HG03432 (cell line): Measurements from ENCODE around the gene MB21D2.

Experiments used
- ATAC-seq: cut with Tn5 transposase; IDR thresholded peaks from one replicate; pipeline ENCODE4 v1.9.1; 2021; ENCODE audit warnings: mild to moderate bottlenecking, moderate library complexity; ENCODE audit not compliant: unreplicated experiment

MB21D2 gene

DNA sequence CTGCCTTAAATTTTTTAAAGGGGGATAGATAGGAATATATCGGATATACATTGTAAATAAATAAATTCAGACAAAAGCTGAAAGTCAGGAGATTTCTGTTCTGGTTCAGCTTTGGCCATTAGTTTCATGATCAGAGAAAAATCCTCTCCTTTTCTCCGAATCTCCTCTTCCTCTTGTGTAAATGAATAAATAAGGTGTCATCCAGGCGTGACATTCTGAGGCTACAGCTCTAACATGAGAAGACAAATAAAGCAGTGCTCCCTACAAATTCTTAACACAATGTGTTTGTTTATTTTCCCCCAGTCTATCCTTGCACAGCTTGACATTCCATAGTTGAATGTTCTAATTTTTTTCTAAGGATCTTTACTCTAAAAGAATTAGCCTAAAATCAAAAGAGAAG, 9.4 kb upstream of the MB21D2 start:
- no peak for ATAC-seq

- no peak for ATAC-seq
Observed at GRCh38 chr3:192923731-192924130, 6.1 kb upstream of the MB21D2 start.

GRCh38 chr3:192921793-192922192, 4.1 kb upstream of the MB21D2 start:
- ATAC-seq = no peak

DNA sequence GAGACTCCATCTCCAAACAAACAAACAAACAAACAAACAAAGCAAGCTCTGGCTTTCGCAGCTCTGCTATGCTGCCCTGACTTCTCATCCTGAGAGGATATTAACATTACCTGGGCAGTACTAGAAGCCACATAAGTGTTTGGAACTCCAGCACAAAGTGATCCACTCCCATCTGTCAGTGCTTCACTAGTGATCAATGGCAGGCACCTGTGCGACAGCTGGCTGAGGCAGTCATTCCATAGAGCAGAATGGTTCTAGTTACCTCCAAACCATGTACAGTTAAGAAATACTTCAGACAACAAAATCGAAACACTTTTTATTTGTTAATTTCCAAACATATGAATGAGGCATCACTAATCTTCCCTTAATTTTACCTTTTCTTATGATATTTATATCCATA, 2.8 kb upstream of the MB21D2 start:
- ATAC-seq = no peak

DNA sequence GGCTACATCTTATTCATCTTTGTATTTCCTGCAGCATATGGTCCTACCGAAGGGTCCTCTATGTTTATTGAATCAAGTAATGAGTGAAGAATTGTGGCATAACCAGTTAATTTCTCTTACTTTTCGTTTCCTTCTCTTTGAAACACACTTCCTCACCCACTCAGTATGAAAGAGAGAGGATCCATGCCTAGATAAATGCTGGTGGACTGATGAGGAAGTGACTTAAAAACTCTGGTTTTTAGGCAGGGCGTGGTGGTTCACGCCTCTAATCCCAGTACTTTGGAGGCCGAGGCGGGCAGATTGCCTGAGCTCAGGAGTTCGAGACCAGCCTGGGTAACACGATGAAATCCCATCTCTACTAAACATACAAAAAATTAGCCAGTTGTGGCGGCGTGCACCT, 2.2 kb upstream of the MB21D2 start:
- ATAC-seq = no peak

DNA sequence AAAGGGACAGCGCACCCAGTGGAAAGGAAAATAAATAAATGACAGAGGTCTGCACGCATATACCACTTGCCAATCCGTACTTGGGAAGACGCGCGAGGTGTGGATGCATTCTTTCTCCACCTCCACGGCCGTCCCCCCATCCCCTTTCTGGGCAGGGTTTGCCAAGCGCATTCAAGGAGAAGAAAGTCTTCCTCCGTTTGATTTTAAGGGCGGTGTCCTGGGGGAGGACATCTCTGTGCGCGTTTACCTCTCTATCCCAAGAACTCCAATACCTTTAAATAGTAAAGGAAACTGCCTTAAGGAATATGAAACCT, 576 bp upstream of the MB21D2 start:
- no peak for ATAC-seq

DNA sequence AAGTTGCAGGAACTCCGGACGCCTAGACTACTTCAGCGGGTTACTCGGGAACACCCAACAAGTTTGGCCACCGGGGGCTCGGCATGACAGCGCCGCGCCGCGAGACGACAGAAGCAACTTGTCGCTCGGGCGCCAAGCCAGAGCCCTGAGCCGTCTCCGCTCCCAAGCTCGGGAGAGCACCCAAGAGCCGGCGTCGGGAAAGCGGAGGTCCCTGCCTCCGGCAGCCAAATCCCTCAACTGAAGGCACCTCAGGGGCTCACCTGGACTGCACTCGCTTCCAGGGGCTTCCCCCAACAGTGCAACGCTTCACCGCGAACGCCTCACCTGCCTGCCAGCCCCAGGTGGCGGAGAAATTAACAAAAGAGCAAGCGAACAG, 640 bp downstream of the MB21D2 start:
- ATAC-seq = peak; percentile 29

GRCh38 chr3:192916371-192917027, 1.2 kb downstream of the MB21D2 start:
- ATAC-seq = peak; percentile 1

GRCh38 chr3:192915722-192916121, 1.9 kb downstream of the MB21D2 start:
- no peak for ATAC-seq

GRCh38 chr3:192915304-192915703, 2.4 kb downstream of the MB21D2 start:
- ATAC-seq = peak; percentile 35

GRCh38 chr3:192914848-192915247, 2.8 kb downstream of the MB21D2 start:
- peak; percentile 0 for ATAC-seq

- no peak for ATAC-seq
Observed at GRCh38 chr3:192913540-192913939, 4.1 kb downstream of the MB21D2 start.

GRCh38 chr3:192911293-192911692, 6.4 kb downstream of the MB21D2 start:
- ATAC-seq = no peak

DNA sequence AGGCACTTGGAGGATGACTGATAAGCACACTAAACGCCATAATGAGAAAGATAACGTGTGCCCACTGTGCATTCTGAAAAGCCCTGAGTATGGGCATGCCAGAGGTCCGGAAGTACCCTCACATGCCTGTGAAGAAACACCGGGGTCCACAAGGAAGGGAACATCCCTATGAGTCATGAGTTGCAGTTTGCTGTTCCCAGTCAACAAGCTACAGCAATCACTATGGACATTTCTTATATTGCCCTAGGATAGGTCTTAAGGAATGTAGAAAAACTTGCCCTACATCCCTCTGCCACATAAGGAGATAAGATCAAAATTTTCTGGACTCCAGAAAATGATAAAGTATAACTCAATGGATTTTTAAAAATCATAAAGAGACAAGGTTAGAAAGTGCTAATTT, 9.9 kb downstream of the MB21D2 start:
- no peak for ATAC-seq

GRCh38 chr3:192906940-192907339, 10.7 kb downstream of the MB21D2 start:
- ATAC-seq = no peak

DNA sequence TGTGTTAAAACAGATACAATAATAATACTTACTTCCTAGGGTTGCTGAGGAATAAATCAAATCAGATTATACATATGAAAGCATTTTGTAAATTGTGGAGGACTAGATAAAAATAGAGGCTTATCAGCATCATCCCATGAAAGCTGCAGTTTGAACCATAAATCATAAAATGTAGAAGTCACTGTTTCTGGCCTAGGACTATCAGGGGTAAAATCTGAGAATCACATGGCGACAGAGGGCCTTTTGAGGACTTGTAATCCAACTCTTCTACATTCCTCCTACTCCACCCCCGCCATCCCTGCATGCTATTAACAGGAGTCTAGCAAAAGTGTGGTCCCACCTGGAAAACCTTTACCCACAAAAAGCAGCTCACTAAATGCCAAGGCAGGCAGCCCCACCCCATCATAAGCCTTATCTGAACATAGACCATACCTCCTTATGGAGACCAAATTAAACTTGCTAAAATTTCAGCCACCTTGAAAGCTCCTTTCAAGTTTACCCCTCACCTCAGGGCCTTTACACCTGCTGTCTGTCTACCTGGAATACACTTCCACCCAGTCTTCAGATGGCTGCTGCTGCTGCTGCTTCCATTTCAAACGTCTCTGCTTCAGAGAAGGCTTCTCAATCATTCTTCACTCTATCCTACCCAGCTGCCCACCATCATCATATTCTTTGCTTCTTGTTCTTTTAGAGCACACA, 11.5 kb downstream of the MB21D2 start:
- no peak for ATAC-seq

DNA sequence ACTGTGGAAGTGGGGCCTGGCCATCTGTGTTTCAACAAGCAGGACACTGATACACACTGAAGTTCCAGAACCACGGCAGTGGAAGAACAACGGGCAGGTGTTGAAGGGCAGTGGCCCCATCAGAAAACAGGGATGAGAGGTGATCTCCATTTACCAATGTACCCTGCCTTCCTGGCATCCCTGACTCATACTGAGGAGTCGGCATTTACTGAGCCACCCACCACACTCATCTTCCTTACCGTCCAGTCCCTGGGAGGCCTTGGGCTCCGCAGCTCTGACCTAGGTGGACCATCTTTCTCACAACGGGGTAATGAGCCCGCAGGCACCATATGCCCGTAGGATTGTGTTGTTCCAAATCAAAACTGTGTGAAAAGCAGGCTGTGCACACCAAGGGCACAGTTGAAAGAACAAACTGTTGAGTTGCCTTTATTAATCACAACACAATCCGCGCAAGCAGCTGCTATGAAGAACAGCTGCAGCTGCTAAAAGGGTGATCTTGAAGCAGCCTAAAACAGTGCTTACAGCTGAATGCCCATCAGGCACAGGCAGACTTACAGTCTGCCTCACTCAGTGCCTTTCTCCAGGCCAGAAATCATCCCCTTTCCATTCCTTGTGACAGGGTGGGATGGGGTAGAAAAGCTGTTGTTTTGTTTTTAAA, 12.9 kb downstream of the MB21D2 start:
- ATAC-seq = no peak

- ATAC-seq = no peak
Observed at GRCh38 chr3:192902549-192902948, 15.1 kb downstream of the MB21D2 start.

DNA sequence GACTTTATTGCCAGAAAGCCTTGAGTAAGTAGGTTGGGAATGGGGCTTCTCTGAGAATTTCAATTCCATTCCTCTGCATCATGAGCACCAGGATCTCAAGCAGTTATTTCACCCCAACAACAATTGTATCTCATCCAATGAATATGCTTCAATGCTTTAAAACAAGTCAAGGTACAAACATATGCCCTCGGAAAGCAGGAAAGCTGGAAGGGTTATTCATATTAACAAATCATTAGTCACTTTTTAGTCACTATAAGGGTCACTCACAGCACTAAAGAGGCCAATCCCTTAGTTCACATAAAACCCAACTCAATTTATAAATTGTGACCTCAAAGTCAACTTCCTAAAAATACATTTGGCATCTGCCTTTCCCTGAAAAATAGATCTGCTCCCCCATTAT, 16.2 kb downstream of the MB21D2 start:
- ATAC-seq = no peak

GRCh38 chr3:192899540-192899982, 18.1 kb downstream of the MB21D2 start:
- no peak for ATAC-seq

DNA sequence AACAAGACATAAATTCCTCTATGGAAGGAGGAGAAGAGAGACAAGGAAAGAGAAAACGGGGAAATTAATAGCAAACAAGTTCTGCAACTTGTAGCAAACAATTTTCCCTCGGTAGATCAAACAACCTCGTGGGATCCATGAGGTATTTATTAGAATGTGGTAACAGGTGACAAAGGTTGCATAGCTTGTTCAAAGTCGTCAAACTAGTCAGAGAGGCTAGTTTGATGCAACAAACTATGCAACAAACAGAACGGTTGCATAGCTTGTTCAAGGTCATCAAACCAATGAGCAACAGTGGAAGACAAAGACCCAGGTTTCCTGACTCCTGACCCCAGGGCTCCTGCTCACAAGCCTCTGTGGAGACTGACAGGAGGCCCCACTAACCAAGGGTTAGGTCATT, 20.7 kb downstream of the MB21D2 start:
- ATAC-seq = no peak

- no peak for ATAC-seq
Observed at GRCh38 chr3:192896208-192896607, 21.4 kb downstream of the MB21D2 start.
